AG04450 (cell line): ENCODE results near the gene WNT7B. TPM values are rescaled to one million over a fixed set of nuclear protein-coding genes. Genes with fewer than 3 reads are reported as not detected.

Source experiments
- CTCF ChIA-PET: fragments of 300-600, 350-600 bp; formaldehyde crosslinking; extraction: SDS; loops from one replicate; lab custom pipeline; 2022; ENCODE audit warnings: antibody characterized with exemption, inconsistent platforms; lab: Charles Lee
- POLR2A ChIA-PET: fragments of 350-600 bp; formaldehyde crosslinking; extraction: SDS; loops from one replicate; lab custom pipeline; 2021; ENCODE audit warnings: antibody characterized with exemption, inconsistent platforms; lab: Yijun Ruan, JAX
- DNase-seq: peaks from one replicate; pipeline ENCODE4 v3.0.0-alpha.2; 2011; ENCODE audit warnings: low read depth, low spot score
- H3K27ac ChIP-seq: one replicate; pipeline ENCODE4 v1.5.1; 2012; ENCODE audit warnings: low read depth, low read length, control low read depth
- H3K27me3 ChIP-seq: one replicate; pipeline ENCODE4 v1.6.0; 2012; ENCODE audit warnings: low read length; ENCODE audit not compliant: control insufficient read depth, insufficient read depth
- H3K4me3 ChIP-seq: 2 replicates; pipeline ENCODE4 v1.5.1; 2011; ENCODE audit warnings: mild to moderate bottlenecking, low read depth, low read length, control low read depth
- H3K9me3 ChIP-seq: 2 replicates; pipeline ENCODE4 v1.5.1; 2012; ENCODE audit warnings: low read length; ENCODE audit not compliant: control insufficient read depth, insufficient read depth
- CTCF ChIP-seq: IDR thresholded peaks from 2 replicates; pipeline ENCODE4 v1.5.1; 2011; ENCODE audit warnings: low read depth, low read length, control low read depth, inconsistent platforms
- polyA plus RNA-seq: library from polyadenylated mRNA; depleted of rRNA; stranded (reverse); fragments of >200 nt; gene quantifications from 2 replicates; pipeline ENCODE4 v1.2.3, GENCODE V29; 2011

Gene WNT7B
- polyA plus RNA-seq, 1 experiment = 0.56 TPM

GRCh38 chr22:45976254-45977002, 534 bp downstream of the WNT7B start:
- no peak for TF ChIP-seq CTCF
- Histone ChIP-seq H3K27ac (no peak overlapping the region), H3K9me3 (no peaks in the 10 kb centered on the region; the same call in 1 of the 2 replicates), H3K27me3 (peaks cover 38% of the 10 kb centered on the region), H3K4me3 (peak overlapping the region; percentile 47)
- CTCF ChIA-PET = interaction anchor here (0.6 to 0.7 kb wide), 3 partner anchors 112 to 365 kb away, joined by 3 to 5 read pairs (median 4); no protein-coding TSS in a partner anchor
- DNase-seq = no peak
- POLR2A ChIA-PET = no interaction called here

GRCh38 chr22:45975164-45976161, 1.5 kb downstream of the WNT7B start:
- ChIA-PET CTCF (no interaction called here), POLR2A (no interaction called here)
- no peak for DNase-seq
- TF ChIP-seq CTCF = no peak
- Histone ChIP-seq H3K9me3 (no peaks in the 10 kb centered on the region; the same call in 1 of the 2 replicates), H3K27ac (no peak overlapping the region), H3K27me3 (peaks cover 39% of the 10 kb centered on the region), H3K4me3 (0 out of 2 replicates have a peak overlapping the region, but pooled peaks have one; percentile 20)

GRCh38 chr22:45974498-45974897, 2.5 kb downstream of the WNT7B start:
- Histone ChIP-seq H3K27ac (no peak overlapping the region), H3K27me3 (peaks cover 39% of the 10 kb centered on the region), H3K4me3 (no peak overlapping the region), H3K9me3 (no peaks in the 10 kb centered on the region; the same call in 1 of the 2 replicates)
- no peak for TF ChIP-seq CTCF
- DNase-seq = no peak
- ChIA-PET POLR2A (no interaction called here), CTCF (interaction anchor here (0.6 kb wide), 1 partner anchor 330 kb away, joined by 3 read pairs; no protein-coding TSS in a partner anchor)

- H3K9me3 ChIP-seq = no peaks in the 10 kb centered on the region; the same call in 1 of the 2 replicates
- POLR2A ChIA-PET = no interaction called here
- DNase-seq = no peak
- H3K27ac ChIP-seq = no peak overlapping the region
- no peak overlapping the region for H3K4me3 ChIP-seq
- peaks cover 34% of the 10 kb centered on the region for H3K27me3 ChIP-seq
- CTCF ChIA-PET = interaction anchor here (0.9 kb wide), 1 partner anchor 33 kb away, joined by 3 read pairs; no protein-coding TSS in a partner anchor
- TF ChIP-seq CTCF = no peak
These were observed 4.1 kb downstream of the WNT7B start for GRCh38 chr22:45972889-45973253.
